GM12873 (cell line): ENCODE measurements around the gene NTNG2.

Source experiments
- TF ChIP-seq, protein P1 (sequence below): IDR thresholded peaks from 2 replicates; pipeline ENCODE4 v1.5.1; 2012; ENCODE audit warnings: low read depth, mild to moderate bottlenecking, moderate library complexity, low read length, control low read depth; ENCODE audit not compliant: insufficient read depth; ENCODE audit errors: missing control alignments

NTNG2 gene, protein sequence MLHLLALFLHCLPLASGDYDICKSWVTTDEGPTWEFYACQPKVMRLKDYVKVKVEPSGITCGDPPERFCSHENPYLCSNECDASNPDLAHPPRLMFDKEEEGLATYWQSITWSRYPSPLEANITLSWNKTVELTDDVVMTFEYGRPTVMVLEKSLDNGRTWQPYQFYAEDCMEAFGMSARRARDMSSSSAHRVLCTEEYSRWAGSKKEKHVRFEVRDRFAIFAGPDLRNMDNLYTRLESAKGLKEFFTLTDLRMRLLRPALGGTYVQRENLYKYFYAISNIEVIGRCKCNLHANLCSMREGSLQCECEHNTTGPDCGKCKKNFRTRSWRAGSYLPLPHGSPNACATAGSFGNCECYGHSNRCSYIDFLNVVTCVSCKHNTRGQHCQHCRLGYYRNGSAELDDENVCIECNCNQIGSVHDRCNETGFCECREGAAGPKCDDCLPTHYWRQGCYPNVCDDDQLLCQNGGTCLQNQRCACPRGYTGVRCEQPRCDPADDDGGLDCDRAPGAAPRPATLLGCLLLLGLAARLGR

DNA sequence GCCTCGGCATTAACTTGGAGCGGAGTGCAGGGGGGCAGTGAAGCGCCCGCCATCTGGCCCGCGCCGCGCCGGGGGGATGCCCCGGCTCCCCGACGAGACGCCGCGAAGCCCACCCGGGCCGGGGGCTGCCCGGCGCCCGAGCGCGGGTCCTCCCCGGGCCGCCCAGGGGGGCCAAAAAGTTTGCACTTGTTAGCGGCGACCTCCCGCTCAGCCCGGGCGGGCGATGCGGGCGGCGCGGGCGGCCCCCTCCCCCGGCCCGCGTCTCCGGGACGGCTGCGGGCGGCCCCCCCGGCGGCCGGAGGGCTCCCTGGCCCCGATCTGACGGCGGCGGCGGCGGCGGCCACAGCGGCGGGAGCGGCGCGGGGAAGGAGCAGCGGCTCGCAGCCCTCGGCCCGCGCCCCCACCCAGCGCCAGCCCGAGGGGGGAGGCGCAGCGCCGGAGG is at the start of gene NTNG2:
Gene NTNG2, plus strand, starts transcription at position 316 of the 442 bp plus-strand sequence. CDS start 4,774 bp downstream, outside the sequence.
- TF ChIP-seq, protein P1, sequence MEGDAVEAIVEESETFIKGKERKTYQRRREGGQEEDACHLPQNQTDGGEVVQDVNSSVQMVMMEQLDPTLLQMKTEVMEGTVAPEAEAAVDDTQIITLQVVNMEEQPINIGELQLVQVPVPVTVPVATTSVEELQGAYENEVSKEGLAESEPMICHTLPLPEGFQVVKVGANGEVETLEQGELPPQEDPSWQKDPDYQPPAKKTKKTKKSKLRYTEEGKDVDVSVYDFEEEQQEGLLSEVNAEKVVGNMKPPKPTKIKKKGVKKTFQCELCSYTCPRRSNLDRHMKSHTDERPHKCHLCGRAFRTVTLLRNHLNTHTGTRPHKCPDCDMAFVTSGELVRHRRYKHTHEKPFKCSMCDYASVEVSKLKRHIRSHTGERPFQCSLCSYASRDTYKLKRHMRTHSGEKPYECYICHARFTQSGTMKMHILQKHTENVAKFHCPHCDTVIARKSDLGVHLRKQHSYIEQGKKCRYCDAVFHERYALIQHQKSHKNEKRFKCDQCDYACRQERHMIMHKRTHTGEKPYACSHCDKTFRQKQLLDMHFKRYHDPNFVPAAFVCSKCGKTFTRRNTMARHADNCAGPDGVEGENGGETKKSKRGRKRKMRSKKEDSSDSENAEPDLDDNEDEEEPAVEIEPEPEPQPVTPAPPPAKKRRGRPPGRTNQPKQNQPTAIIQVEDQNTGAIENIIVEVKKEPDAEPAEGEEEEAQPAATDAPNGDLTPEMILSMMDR: no peak

DNA sequence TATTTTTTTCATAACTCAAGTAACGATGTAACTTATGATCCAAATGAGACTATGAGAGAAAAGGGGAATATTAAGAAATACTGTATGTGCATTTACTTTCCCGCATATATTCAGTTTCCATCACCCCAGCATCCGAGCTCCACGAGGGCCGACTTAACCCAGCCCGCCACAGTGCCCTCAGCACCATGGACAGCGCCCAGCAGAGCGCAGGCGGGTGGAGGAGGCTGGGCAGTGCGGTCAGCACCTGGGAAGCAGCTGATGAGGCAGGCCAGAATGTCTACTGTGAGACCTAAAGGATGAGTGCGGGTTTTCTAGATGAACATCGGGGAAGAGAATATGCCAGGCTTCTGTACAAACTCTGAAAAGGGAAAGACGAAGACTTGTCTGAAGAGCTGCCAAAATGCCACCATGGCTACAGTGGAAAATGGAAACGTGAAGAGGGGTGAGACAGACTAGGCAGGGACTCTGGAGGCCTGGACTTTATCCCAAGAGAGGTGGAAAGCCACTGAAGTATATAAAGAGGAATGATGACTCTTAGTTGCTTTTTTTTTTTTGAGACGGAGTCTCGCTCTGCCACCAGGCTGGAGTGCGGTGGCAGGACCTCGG is 47.7 kb upstream of the NTNG2 start:
- TF ChIP-seq, protein P1: no peak

DNA sequence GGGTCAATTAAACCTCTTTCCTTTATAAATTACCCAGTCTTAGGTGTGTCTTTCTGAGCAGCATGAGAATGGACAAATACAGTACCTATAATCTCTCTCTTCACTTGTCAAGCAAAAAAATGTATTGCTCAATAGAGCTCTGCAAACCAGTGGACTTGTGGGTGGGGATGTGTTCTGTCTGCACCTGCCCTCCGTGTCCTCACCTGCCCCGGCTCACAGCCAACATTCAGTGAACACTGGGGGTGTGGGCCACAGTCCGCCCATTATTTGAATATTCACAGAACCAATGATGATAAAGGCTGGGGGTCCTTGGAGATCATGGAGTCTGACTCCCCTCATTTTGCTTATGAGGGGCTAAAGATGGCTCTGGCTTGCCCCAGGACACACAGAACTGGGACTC is 45.3 kb upstream of the NTNG2 start:
- TF ChIP-seq, protein P1: no peak

DNA sequence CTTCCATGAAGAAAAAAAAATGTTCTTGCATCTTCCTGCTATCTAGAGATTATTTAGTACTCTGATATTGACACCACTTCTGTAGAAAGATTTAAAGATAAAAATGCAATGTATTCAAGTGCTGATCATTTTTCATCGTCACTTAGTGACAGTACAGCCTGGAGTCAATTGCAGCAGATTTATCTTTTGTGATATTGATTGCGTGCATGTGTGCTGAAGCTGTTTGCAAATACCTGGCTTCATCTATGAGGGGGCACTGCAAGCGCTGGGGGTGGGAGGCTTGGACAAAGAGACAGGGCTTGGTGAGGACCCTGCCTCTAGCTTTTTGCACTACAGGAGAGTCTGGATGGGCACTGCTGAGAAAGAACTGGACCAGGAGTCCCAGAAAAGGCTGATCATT is 44.2 kb upstream of the NTNG2 start:
- TF ChIP-seq, protein P1: no peak

DNA sequence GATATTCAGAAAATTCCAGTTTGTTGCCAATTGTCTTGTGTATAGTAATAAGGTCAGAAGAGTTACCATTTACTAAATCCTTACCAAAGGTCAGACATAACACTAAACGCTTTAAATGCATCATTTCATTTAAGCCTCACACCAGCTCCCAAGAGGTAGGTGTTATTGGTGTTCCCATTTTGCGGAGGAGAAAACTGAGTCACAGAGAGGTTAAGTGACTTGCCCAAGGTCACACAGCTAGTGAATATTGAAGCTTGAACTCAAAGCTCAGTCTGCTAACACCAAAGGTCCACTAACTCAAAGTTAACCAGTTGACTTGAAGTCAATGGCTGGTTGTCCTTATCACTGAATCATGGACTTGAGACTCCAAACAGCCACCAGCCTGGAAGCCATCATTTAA is 40.8 kb upstream of the NTNG2 start:
- TF ChIP-seq, protein P1: no peak

DNA sequence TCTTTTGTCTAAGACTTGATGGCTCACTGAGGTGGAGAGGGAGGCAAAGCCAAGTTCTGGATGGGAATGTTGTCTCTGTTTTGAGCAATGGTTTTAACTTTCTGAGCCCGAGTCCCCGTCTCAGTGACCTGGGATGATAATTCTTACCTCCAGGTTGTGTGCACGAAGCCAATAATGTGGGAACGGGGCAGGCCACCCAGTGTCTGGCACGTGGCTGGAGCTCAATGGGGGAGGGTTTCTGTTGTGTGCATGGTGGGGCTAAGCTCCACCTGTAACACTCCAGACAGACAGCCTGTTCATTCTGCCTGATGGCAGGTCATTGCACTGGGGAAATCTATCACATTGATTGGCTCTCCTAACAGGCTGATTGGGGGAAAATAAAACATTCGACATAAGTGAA is 37.1 kb upstream of the NTNG2 start:
- TF ChIP-seq, protein P1: no peak

DNA sequence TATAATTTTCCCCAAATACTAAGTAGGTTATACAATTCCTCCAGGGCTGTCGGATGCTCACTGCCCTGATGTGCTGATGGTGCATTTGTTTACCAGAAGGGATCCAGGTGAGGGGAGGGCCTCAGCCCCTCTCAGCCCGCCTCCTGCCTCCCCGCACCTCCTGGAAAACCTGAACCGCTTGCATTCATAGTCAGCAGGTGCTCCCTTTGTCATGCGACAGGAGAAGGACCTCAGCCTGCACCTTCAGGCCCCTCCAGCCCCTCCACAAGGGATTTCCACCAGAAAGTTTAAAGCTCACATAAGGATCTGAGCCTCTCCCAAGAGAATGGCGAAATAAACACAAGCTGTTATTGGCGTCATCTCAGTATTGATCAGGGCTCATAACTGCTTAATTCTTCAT is 36.5 kb upstream of the NTNG2 start:
- TF ChIP-seq, protein P1: no peak
